Activated CD8-positive, alpha-beta T cell treated with anti-CD3 and anti-CD28 coated beads, Interleukin-2, amount 10 ng/mL, durations not matched to agents 7 days and 5 days (primary cell): ENCODE measurements around the gene HSPA12A. TPM values are rescaled to one million over a fixed set of nuclear protein-coding genes. Genes with fewer than 3 reads are reported as not detected.

ENCODE experiments used
- ATAC-seq: fragments of 150-1000 bp; cut with Tn5 transposase; one replicate; pipeline ENCODE4 v1.10.0; 2021; ENCODE audit warnings: moderate library complexity
- CTCF ChIA-PET: fragments of 350-600 bp; sonication (Branson Sonifier 250); formaldehyde crosslinking; loops from one replicate; lab custom pipeline; 2021; ENCODE audit warnings: antibody characterized with exemption; lab: Charles Lee
- POLR2A ChIA-PET: fragments of 350-600 bp; sonication (Branson Sonifier 250); formaldehyde crosslinking; loops from one replicate; lab custom pipeline; 2021; ENCODE audit warnings: antibody characterized with exemption; lab: Charles Lee
- DNase-seq: peaks from one replicate; pipeline ENCODE4 v3.0.0-alpha.2; 2020
- H3K27ac Mint-ChIP-seq: one replicate; pipeline ENCODE4 v1.8.0; 2021; ENCODE audit warnings: mild to moderate bottlenecking, mixed read lengths
- H3K27me3 Mint-ChIP-seq: one replicate; pipeline ENCODE4 v1.8.0; 2021; ENCODE audit warnings: low read depth, mixed read lengths
- H3K36me3 Mint-ChIP-seq: one replicate; pipeline ENCODE4 v1.8.0; 2021; ENCODE audit warnings: low read depth, mixed read lengths
- H3K4me1 Mint-ChIP-seq: one replicate; pipeline ENCODE4 v1.8.0; 2021; ENCODE audit warnings: low read depth, mixed read lengths
- H3K4me3 Mint-ChIP-seq: one replicate; pipeline ENCODE4 v1.8.0; 2021; ENCODE audit warnings: mild to moderate bottlenecking, mixed read lengths
- H3K9me3 Mint-ChIP-seq: one replicate; pipeline ENCODE4 v1.8.0; 2022; ENCODE audit warnings: mixed read lengths; ENCODE audit not compliant: insufficient read depth
- total RNA-seq, 2 experiments: library from RNA; stranded (reverse); gene quantifications; one replicate each; pipeline ENCODE4 v1.2.3, GENCODE V29; 2021

HSPA12A gene
- total RNA-seq, 2 experiments from 2014 or later, result not detected

GRCh38 chr10:116684781-116685180 lies 57.6 kb downstream of the HSPA12A start:
- no peaks in the 10 kb centered on the region for H3K36me3 Mint-ChIP-seq
- no peak overlapping the region for H3K4me3 Mint-ChIP-seq
- ATAC-seq (no peak), DNase-seq (no peak)
- H3K27ac Mint-ChIP-seq, result no peak overlapping the region
- no peaks in the 10 kb centered on the region for H3K4me1 Mint-ChIP-seq
- CTCF ChIA-PET, result interaction anchor here (1.0 kb wide), 1 partner anchor 532 kb away, joined by 3 read pairs; no protein-coding TSS in a partner anchor
- no peaks in the 10 kb centered on the region for H3K9me3 Mint-ChIP-seq
- POLR2A ChIA-PET, result no interaction called here
- H3K27me3 Mint-ChIP-seq, result peaks cover 9% of the 10 kb centered on the region

- Mint-ChIP-seq H3K4me3 (no peak overlapping the region), H3K27ac (no peak overlapping the region), H3K36me3 (no peaks in the 10 kb centered on the region), H3K4me1 (no peaks in the 10 kb centered on the region), H3K27me3 (peaks cover 9% of the 10 kb centered on the region), H3K9me3 (no peaks in the 10 kb centered on the region)
- CTCF ChIA-PET, result interaction anchor here (1.0 to 4.3 kb wide), 3 partner anchors 105 to 491 kb away, joined by 3 to 86 read pairs (median 7); no protein-coding TSS in a partner anchor
- DNase-seq, result no peak
- ATAC-seq, result no peak
- POLR2A ChIA-PET, result no interaction called here
These were observed 58.5 kb downstream of the HSPA12A start for GRCh38 chr10:116683821-116684220.

GRCh38 chr10:116683166-116683565 lies 59.2 kb downstream of the HSPA12A start:
- Mint-ChIP-seq H3K36me3 (no peaks in the 10 kb centered on the region), H3K4me3 (no peak overlapping the region), H3K27ac (no peak overlapping the region), H3K9me3 (no peaks in the 10 kb centered on the region), H3K27me3 (peaks cover 5% of the 10 kb centered on the region), H3K4me1 (no peaks in the 10 kb centered on the region)
- DNase-seq, result no peak
- CTCF ChIA-PET, result interaction anchor here (1.0 to 4.3 kb wide), 4 partner anchors 22 to 491 kb away, joined by 3 to 86 read pairs (median 5); no protein-coding TSS in a partner anchor
- no peak for ATAC-seq
- POLR2A ChIA-PET, result no interaction called here

- Mint-ChIP-seq H3K27me3 (peaks cover 4% of the 10 kb centered on the region), H3K27ac (no peak overlapping the region), H3K4me3 (no peak overlapping the region), H3K36me3 (no peaks in the 10 kb centered on the region), H3K9me3 (no peaks in the 10 kb centered on the region), H3K4me1 (no peaks in the 10 kb centered on the region)
- POLR2A ChIA-PET, result no interaction called here
- DNase-seq, result no peak
- CTCF ChIA-PET, result no interaction called here
- no peak for ATAC-seq
These were observed 63.0 kb downstream of the HSPA12A start for GRCh38 chr10:116679351-116679750.

GRCh38 chr10:116676633-116677032 lies 65.7 kb downstream of the HSPA12A start:
- CTCF ChIA-PET, result interaction anchor here (0.8 kb wide), 1 partner anchor 11 kb away, joined by 3 read pairs; no protein-coding TSS in a partner anchor

GRCh38 chr10:116676118-116676517 lies 66.2 kb downstream of the HSPA12A start:
- Mint-ChIP-seq H3K36me3 (no peaks in the 10 kb centered on the region), H3K9me3 (no peaks in the 10 kb centered on the region), H3K4me3 (no peak overlapping the region), H3K27me3 (peaks cover 13% of the 10 kb centered on the region), H3K4me1 (no peaks in the 10 kb centered on the region), H3K27ac (no peak overlapping the region)
- no peak for DNase-seq
- ChIA-PET POLR2A (no interaction called here), CTCF (interaction anchor here (0.8 kb wide), 1 partner anchor 12 kb away, joined by 3 read pairs; no protein-coding TSS in a partner anchor)
- no peak for ATAC-seq

More at GRCh38 chr10:116676633-116677032, 65.7 kb downstream of the HSPA12A start:
- POLR2A ChIA-PET, result no interaction called here
- no peaks in the 10 kb centered on the region for H3K36me3 Mint-ChIP-seq
- DNase-seq (no peak), ATAC-seq (no peak)
- no peaks in the 10 kb centered on the region for H3K9me3 Mint-ChIP-seq
- peaks cover 9% of the 10 kb centered on the region for H3K27me3 Mint-ChIP-seq
- H3K4me3 Mint-ChIP-seq, result no peak overlapping the region
- H3K27ac Mint-ChIP-seq, result no peak overlapping the region
- no peaks in the 10 kb centered on the region for H3K4me1 Mint-ChIP-seq

GRCh38 chr10:116674901-116675423 lies 67.4 kb downstream of the HSPA12A start:
- Mint-ChIP-seq H3K36me3 (no peaks in the 10 kb centered on the region), H3K27ac (no peak overlapping the region), H3K4me1 (no peaks in the 10 kb centered on the region), H3K27me3 (peaks cover 16% of the 10 kb centered on the region), H3K9me3 (no peaks in the 10 kb centered on the region), H3K4me3 (no peak overlapping the region)
- POLR2A ChIA-PET, result no interaction called here
- CTCF ChIA-PET, result no interaction called here
- DNase-seq (no peak), ATAC-seq (no peak)

- ChIA-PET POLR2A (no interaction called here), CTCF (no interaction called here)
- Mint-ChIP-seq H3K9me3 (no peaks in the 10 kb centered on the region), H3K27me3 (peaks cover 16% of the 10 kb centered on the region), H3K4me1 (no peaks in the 10 kb centered on the region), H3K4me3 (no peak overlapping the region), H3K27ac (no peak overlapping the region), H3K36me3 (no peaks in the 10 kb centered on the region)
- ATAC-seq (no peak), DNase-seq (no peak)
These were observed 68.5 kb downstream of the HSPA12A start for GRCh38 chr10:116673866-116674265.

- ChIA-PET POLR2A (no interaction called here), CTCF (no interaction called here)
- H3K36me3 Mint-ChIP-seq, result no peaks in the 10 kb centered on the region
- H3K9me3 Mint-ChIP-seq, result no peaks in the 10 kb centered on the region
- no peak overlapping the region for H3K27ac Mint-ChIP-seq
- H3K4me3 Mint-ChIP-seq, result no peak overlapping the region
- H3K27me3 Mint-ChIP-seq, result peaks cover 16% of the 10 kb centered on the region
- no peak for DNase-seq
- no peak for ATAC-seq
- H3K4me1 Mint-ChIP-seq, result no peaks in the 10 kb centered on the region
These were observed 69.5 kb downstream of the HSPA12A start for GRCh38 chr10:116672891-116673290.

GRCh38 chr10:116671274-116671926 lies 71.0 kb downstream of the HSPA12A start:
- H3K4me1 Mint-ChIP-seq, result no peaks in the 10 kb centered on the region
- H3K27ac Mint-ChIP-seq, result no peak overlapping the region
- no peak overlapping the region for H3K4me3 Mint-ChIP-seq
- CTCF ChIA-PET, result interaction anchor here (1.1 kb wide), 1 partner anchor 10 kb away, joined by 4 read pairs; no protein-coding TSS in a partner anchor
- no peaks in the 10 kb centered on the region for H3K9me3 Mint-ChIP-seq
- ATAC-seq (no peak), DNase-seq (no peak)
- POLR2A ChIA-PET, result no interaction called here
- H3K36me3 Mint-ChIP-seq, result no peaks in the 10 kb centered on the region
- H3K27me3 Mint-ChIP-seq, result peaks cover 16% of the 10 kb centered on the region

GRCh38 chr10:116670706-116671105 lies 71.7 kb downstream of the HSPA12A start:
- H3K36me3 Mint-ChIP-seq, result no peaks in the 10 kb centered on the region
- ChIA-PET CTCF (interaction anchor here (1.1 kb wide), 1 partner anchor 11 kb away, joined by 4 read pairs; no protein-coding TSS in a partner anchor), POLR2A (no interaction called here)
- DNase-seq, result no peak
- ATAC-seq, result no peak
- no peaks in the 10 kb centered on the region for H3K9me3 Mint-ChIP-seq
- no peaks in the 10 kb centered on the region for H3K4me1 Mint-ChIP-seq
- H3K27ac Mint-ChIP-seq, result no peak overlapping the region
- H3K4me3 Mint-ChIP-seq, result no peak overlapping the region
- H3K27me3 Mint-ChIP-seq, result peaks cover 16% of the 10 kb centered on the region
